ENCODE results near the gene SLC6A3. TPM values are rescaled to one million over a fixed set of nuclear protein-coding genes. Genes with fewer than 3 reads are reported as not detected.

The SLC6A3 gene
- total and polyA plus RNA-seq, 2 donors (not counting 1 experiment from before 2014, with no cell fraction given) = 0.01 to 0.15 TPM

- Histone ChIP-seq H4K20me1 (ENCODE audit: control insufficient read depth, insufficient read depth, low read length, poor library complexity, severe bottlenecking) (no peaks in the 10 kb centered on the region), H2AFZ (ENCODE audit: insufficient read depth, low read depth, low read length, poor library complexity, severe bottlenecking) (no peak overlapping the region), H3K79me2 (ENCODE audit: control insufficient read depth, insufficient read depth, low read length) (no peaks in the 10 kb centered on the region), H3K9me3 (ENCODE audit: control extremely low read depth in 1 of 3, control insufficient read depth in 2 of 3, insufficient read depth in 1 of 3, low read length in 2 of 3) (peaks cover 0 to 2% (median 0%) of the 10 kb centered on the region in 3 donors), H3K27ac (ENCODE audit: low read length in 2 of 2) (no peak overlapping the region), H3K27me3 (replicated peaks in 1 of 4; ENCODE audit: control extremely low read depth in 1 of 4, control insufficient read depth in 3 of 4, insufficient read depth in 4 of 4, low read length in 3 of 4) (peaks cover 0 to 9% (median 3%) of the 10 kb centered on the region in 4 experiments), H3K4me3 (ENCODE audit: control extremely low read depth in 1 of 5, extremely low read depth in 1 of 5, insufficient read depth in 1 of 5, low read depth in 2 of 5, low read length in 4 of 5) (no peak overlapping the region), H3K4me1 (ENCODE audit: control insufficient read depth in 2 of 2, insufficient read depth in 2 of 2, low read length in 2 of 2) (peaks cover 49 to 60% of the 10 kb centered on the region in 2 donors), H3K36me3 (replicated peaks in 1 of 2; ENCODE audit: control extremely low read depth in 1 of 2, control insufficient read depth in 1 of 2, extremely low read depth in 1 of 2, insufficient read depth in 2 of 2, low read length in 1 of 2) (no peaks in the 10 kb centered on the region), H3K4me2 (replicated peaks; ENCODE audit: low read depth, low read length, poor library complexity, severe bottlenecking) (no peak overlapping the region), H3K9ac (ENCODE audit: low read length) (no peak overlapping the region)
- no peak for DNase-seq
- TF ChIP-seq CTCF (IDR thresholded peaks at IDR 0.05) (no peak), EZH2 (IDR thresholded peaks at IDR 0.05; ENCODE audit: borderline replicate concordance, insufficient read depth, low read depth, low read length, poor library complexity, severe bottlenecking) (no peak)
- ATAC-seq (ENCODE audit: low read depth) = no peak
- ChIA-PET CTCF (interaction anchor here (4.2 kb wide), 1 partner anchor 12 kb away, joined by 38 read pairs; no protein-coding TSS in a partner anchor), POLR2A (no interaction called here)
- H3K9me3 Mint-ChIP-seq (ENCODE audit: insufficient read depth) = no peaks in the 10 kb centered on the region
- H3K27me3 Mint-ChIP-seq = peaks cover 6% of the 10 kb centered on the region
- intact Hi-C loops (cut with micrococcal nuclease) = no loop called here
- 93% methylated on average over 3 of the region's 4 CpGs for WGBS (ENCODE audit: insufficient coverage)
- no peak overlapping the region for H3K4me3 Mint-ChIP-seq
- H3K27ac Mint-ChIP-seq = no peak overlapping the region
- peaks cover 57% of the 10 kb centered on the region for H3K4me1 Mint-ChIP-seq
These were observed 76.5 kb downstream of the SLC6A3 start for GRCh38 chr5:1368756-1369155.

- Histone ChIP-seq H3K27ac (ENCODE audit: low read length in 2 of 2) (no peak overlapping the region), H3K4me3 (ENCODE audit: control extremely low read depth in 1 of 5, extremely low read depth in 1 of 5, insufficient read depth in 1 of 5, low read depth in 2 of 5, low read length in 4 of 5) (no peak overlapping the region), H3K79me2 (ENCODE audit: control insufficient read depth, insufficient read depth, low read length) (no peaks in the 10 kb centered on the region), H3K27me3 (replicated peaks in 1 of 4; ENCODE audit: control extremely low read depth in 1 of 4, control insufficient read depth in 3 of 4, insufficient read depth in 4 of 4, low read length in 3 of 4) (peaks cover 0 to 14% (median 5%) of the 10 kb centered on the region in 4 experiments), H2AFZ (ENCODE audit: insufficient read depth, low read depth, low read length, poor library complexity, severe bottlenecking) (no peak overlapping the region), H3K36me3 (replicated peaks in 1 of 2; ENCODE audit: control extremely low read depth in 1 of 2, control insufficient read depth in 1 of 2, extremely low read depth in 1 of 2, insufficient read depth in 2 of 2, low read length in 1 of 2) (no peaks in the 10 kb centered on the region), H3K9ac (ENCODE audit: low read length) (no peak overlapping the region), H3K9me3 (ENCODE audit: control extremely low read depth in 1 of 3, control insufficient read depth in 2 of 3, insufficient read depth in 1 of 3, low read length in 2 of 3) (peaks cover 0 to 2% (median 0%) of the 10 kb centered on the region in 3 donors), H3K4me2 (replicated peaks; ENCODE audit: low read depth, low read length, poor library complexity, severe bottlenecking) (no peak overlapping the region), H4K20me1 (ENCODE audit: control insufficient read depth, insufficient read depth, low read length, poor library complexity, severe bottlenecking) (no peaks in the 10 kb centered on the region), H3K4me1 (ENCODE audit: control insufficient read depth in 2 of 2, insufficient read depth in 2 of 2, low read length in 2 of 2) (peaks cover 46 to 55% of the 10 kb centered on the region in 2 donors)
- Mint-ChIP-seq H3K27me3 (peaks cover 11% of the 10 kb centered on the region), H3K9me3 (ENCODE audit: insufficient read depth) (no peaks in the 10 kb centered on the region), H3K27ac (peak overlapping the region; percentile 69), H3K4me3 (no peak overlapping the region), H3K4me1 (peaks cover 56% of the 10 kb centered on the region)
- DNase-seq = no peak
- intact Hi-C loops (cut with micrococcal nuclease) = no loop called here
- WGBS (ENCODE audit: insufficient coverage) = 98% methylated on average over 5 of the region's 7 CpGs
- CTCF ChIA-PET = interaction anchor here (1.6 to 4.2 kb wide), 2 partner anchors 12 kb away, joined by 12 to 38 read pairs; no protein-coding TSS in a partner anchor
- TF ChIP-seq EZH2 (IDR thresholded peaks at IDR 0.05; ENCODE audit: borderline replicate concordance, insufficient read depth, low read depth, low read length, poor library complexity, severe bottlenecking) = no peak
- no peak for TF ChIP-seq CTCF (IDR thresholded peaks at IDR 0.05)
- no peak for ATAC-seq (ENCODE audit: low read depth)
- POLR2A ChIA-PET = no interaction called here
These were observed 77.0 kb downstream of the SLC6A3 start for GRCh38 chr5:1368236-1368635.

Measured in B cell (primary cell).